ENCODE data around the gene OPN4. TPM values are rescaled to one million over a fixed set of nuclear protein-coding genes. Genes with fewer than 3 reads are reported as not detected.
A peak's percentile ranks its signal among the peaks of the same experiment; 100 is the strongest.

The OPN4 gene
- total and polyA plus RNA-seq, 9 donors: 0.08 TPM; not detected in 8

DNA sequence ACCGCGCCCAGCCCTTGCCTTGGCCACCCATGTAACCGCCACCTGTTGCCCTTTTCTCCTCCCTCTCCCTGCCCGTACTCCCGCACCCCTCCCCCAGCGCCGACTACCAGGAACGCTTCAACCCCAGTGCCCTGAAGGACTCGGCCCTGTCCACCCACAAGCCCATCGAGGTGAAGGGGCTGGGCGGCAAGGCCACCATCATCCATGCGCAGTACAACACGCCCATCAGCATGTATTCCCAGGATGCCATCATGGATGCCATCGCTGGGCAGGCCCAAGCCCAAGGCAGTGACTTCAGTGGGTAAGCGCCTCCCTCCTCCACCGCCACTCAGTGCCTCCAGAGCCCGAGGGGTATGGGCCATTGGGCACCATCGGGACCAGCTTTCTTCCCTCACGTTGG lies 32.6 kb downstream of the OPN4 start:
- WGBS, 3 donors: 88 to 93% (median 93%) methylated on average over 19 of the region's 19 CpGs
- Histone ChIP-seq H3K36me3 (no peaks in the 10 kb centered on the region), H3K4me3 (no peak overlapping the region), H3K9me3 (no peaks in the 10 kb centered on the region), H3K4me1 (ENCODE audit: insufficient read depth) (peaks cover 15% of the 10 kb centered on the region), H3K27me3 (no peaks in the 10 kb centered on the region), H3K27ac (no peak overlapping the region)
- peak in 1 of 5 donors; percentile 31 for DNase-seq
- no peak for TF ChIP-seq EP300 (IDR thresholded peaks at IDR 0.05)
- TF ChIP-seq CTCF (IDR thresholded peaks at IDR 0.05): no peak
- TF ChIP-seq POLR2A (IDR thresholded peaks at IDR 0.05): no peak
- intact Hi-C loops (cut with DNase I): no loop called here

- no peak overlapping the region for H3K4me3 ChIP-seq
- 4 to 17% (median 6%) methylated on average over 4 of the region's 4 CpGs for WGBS, 3 donors
- peaks cover 15% of the 10 kb centered on the region for H3K4me1 ChIP-seq (ENCODE audit: insufficient read depth)
- no peaks in the 10 kb centered on the region for H3K27me3 ChIP-seq
- intact Hi-C loops (cut with DNase I): no loop called here
- H3K36me3 ChIP-seq: no peaks in the 10 kb centered on the region
- TF ChIP-seq CTCF (IDR thresholded peaks at IDR 0.05) (no peak), POLR2A (IDR thresholded peaks at IDR 0.05) (no peak), EP300 (IDR thresholded peaks at IDR 0.05) (no peak)
- no peak overlapping the region for H3K27ac ChIP-seq
- DNase-seq: no peak
- H3K9me3 ChIP-seq: no peaks in the 10 kb centered on the region
These were observed 33.4 kb downstream of the OPN4 start for GRCh38 chr10:86687750-86688149.

GRCh38 chr10:86688398-86688921 lies 34.1 kb downstream of the OPN4 start:
- 31 to 39% (median 37%) methylated on average over 8 of the region's 8 CpGs for WGBS, 3 donors

GRCh38 chr10:86689146-86689545 lies 34.8 kb downstream of the OPN4 start:
- intact Hi-C loops (cut with DNase I): no loop called here
- H3K4me3 ChIP-seq: no peak overlapping the region
- H3K36me3 ChIP-seq: no peaks in the 10 kb centered on the region
- 90 to 92% (median 92%) methylated on average over 13 of the region's 13 CpGs for WGBS, 3 donors
- H3K27ac ChIP-seq: no peak overlapping the region
- H3K9me3 ChIP-seq: no peaks in the 10 kb centered on the region
- H3K4me1 ChIP-seq (ENCODE audit: insufficient read depth): peaks cover 16% of the 10 kb centered on the region
- DNase-seq: peak in 2 of 5 donors; percentile 21 to 28
- no peaks in the 10 kb centered on the region for H3K27me3 ChIP-seq
- TF ChIP-seq CTCF (IDR thresholded peaks at IDR 0.05) (no peak), EP300 (IDR thresholded peaks at IDR 0.05) (no peak), POLR2A (IDR thresholded peaks at IDR 0.05) (no peak)

More at GRCh38 chr10:86688398-86688921, 34.1 kb downstream of the OPN4 start:
- intact Hi-C loops (cut with DNase I): no loop called here
- Histone ChIP-seq H3K27me3 (no peaks in the 10 kb centered on the region), H3K4me1 (ENCODE audit: insufficient read depth) (peaks cover 19% of the 10 kb centered on the region), H3K36me3 (no peaks in the 10 kb centered on the region), H3K27ac (no peak overlapping the region), H3K4me3 (no peak overlapping the region), H3K9me3 (no peaks in the 10 kb centered on the region)
- no peak for TF ChIP-seq EP300 (IDR thresholded peaks at IDR 0.05)
- no peak for TF ChIP-seq POLR2A (IDR thresholded peaks at IDR 0.05)
- TF ChIP-seq CTCF (IDR thresholded peaks at IDR 0.05): peak; percentile 70 to 83 (median 80)
- DNase-seq: peak; percentile 49 to 67 (median 55)

All from ovary (tissue), 9 donors.